NCI-H446 (cell line): ENCODE measurements around the gene GPR52.
"Not testable (repeated sequence)": the region's sequence is repeated elsewhere in the genome, so short reads cannot be mapped to it uniquely, and the experiment has no call there.

Experiments used
- DNase-seq, 2 experiments: peaks; one replicate each; lab custom pipeline; 2025; lab: John Stamatoyannopoulos, UW

Gene GPR52, protein sequence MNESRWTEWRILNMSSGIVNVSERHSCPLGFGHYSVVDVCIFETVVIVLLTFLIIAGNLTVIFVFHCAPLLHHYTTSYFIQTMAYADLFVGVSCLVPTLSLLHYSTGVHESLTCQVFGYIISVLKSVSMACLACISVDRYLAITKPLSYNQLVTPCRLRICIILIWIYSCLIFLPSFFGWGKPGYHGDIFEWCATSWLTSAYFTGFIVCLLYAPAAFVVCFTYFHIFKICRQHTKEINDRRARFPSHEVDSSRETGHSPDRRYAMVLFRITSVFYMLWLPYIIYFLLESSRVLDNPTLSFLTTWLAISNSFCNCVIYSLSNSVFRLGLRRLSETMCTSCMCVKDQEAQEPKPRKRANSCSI

DNA sequence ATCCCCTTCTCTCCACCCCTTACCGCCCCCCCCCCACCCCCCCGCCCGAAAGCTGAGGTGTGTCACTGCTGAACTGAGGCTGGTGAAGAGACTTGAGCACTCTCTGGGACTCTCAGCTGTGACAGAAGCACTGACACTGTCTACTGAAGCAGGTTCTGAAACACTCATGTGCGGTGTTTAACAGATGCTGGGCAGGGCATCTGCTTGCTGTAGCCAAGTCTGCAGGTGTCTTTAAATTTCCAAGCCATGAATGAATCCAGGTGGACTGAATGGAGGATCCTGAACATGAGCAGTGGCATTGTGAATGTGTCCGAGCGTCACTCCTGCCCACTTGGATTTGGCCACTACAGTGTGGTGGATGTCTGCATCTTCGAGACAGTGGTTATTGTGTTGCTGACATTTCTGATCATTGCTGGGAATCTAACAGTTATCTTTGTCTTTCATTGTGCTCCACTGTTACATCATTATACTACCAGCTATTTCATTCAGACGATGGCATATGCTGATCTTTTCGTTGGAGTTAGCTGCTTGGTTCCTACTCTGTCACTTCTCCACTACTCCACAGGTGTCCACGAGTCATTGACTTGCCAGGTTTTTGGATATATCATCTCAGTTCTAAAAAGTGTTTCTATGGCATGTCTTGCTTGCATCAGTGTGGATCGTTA lies at the start of gene GPR52:
TSS of gene GPR52 (plus strand) at position 99 of the 665 bp plus-strand sequence. CDS start at position 247, 148 bp downstream.
- DNase-seq = no peak

DNA sequence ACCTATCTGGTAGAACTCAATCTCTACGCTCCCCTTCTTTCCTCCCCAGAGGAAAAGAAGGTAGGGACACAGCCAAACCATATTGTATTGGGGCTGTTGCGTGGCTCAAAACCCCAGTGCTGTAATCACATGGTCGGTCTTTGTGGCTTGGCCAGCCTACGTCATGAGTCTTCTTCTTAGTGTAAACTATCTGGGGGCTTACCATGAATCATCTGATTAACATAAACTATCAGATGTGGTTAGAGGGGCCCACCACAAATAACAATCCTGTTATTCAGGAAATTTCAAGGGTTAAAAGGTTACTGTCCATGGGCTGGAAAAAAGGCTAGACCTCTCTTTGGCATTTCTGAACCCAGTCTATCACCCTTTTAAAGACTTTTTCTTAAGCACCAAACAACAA lies 49.5 kb upstream of the GPR52 start:
- no peak for DNase-seq

DNA sequence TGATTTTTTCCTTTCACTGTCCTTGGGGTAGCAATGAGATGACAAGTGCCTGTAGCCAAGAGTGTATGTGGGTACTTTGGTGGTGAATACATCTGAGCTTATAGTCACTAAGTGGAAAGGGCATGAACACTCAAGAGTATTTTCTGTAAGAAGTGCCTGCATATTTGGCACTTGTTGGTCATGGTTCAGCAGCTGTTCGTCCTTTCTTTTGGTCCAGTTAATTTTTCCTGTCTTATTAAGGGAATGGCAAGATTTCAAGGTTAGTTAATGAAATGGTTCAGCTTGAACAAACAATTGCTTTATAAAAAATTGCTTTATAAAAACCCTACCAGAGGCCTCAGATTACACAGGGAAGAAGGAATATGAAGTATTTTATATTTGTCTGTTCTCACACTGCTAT lies 48.6 kb upstream of the GPR52 start:
- peak in 1 of 2 experiments; percentile 14 for DNase-seq

DNA sequence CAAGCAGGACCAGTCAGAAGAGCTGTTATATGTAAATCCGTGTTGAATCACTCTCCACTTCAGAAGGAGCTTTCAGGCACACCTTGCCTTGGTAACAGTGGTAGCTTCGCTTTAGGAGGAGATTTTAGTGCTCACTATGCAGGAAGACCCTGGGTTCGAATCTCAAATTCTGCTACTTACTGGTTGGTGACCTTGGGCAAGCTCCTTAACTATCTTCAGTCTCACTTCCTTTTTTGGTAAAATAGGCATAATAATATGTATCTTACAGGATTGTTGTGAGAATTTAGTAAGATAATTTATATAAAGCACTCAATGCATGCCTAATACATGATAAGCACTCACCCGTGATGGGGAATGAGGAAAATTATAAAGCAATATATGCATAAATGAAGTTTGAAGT lies 46.7 kb upstream of the GPR52 start:
- DNase-seq = no peak

DNA sequence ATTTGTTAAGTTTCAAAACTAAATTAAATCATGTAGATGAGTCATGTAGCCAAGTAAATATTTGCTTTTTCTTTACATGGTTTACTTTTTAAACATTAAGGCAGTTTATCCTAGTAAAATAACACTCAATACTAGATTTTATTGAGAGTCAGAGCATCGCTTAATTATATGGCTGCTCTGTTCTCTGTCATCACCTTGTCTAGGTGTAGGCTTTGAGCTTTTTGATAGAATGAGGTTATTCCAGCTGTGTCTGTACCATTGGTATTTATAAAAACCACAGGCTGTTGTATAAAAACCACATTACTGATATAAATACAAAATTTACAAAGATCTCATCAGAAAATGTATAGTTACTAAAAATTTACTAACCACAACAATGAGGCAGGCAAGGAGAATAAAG lies 42.5 kb upstream of the GPR52 start:
- DNase-seq = no peak

DNA sequence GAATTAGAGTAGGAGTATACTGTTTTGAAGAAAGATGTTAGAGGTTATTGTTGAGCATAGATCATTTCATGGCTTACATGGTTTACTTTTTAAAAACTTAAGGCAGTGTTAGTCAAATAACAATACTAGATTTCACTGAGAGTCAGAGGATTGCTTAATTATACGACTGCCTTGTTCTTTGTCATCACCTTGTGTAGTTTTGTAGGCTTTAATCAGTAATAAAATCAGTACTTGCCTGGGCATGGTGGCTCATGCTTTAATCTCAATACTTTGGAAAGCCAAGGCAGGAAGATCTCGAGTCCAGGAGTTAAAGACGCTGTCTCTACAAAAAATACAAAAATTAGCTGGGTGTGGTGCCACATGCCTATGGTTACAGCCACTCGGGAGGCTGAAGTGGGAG lies 41.3 kb upstream of the GPR52 start:
- DNase-seq = no peak

DNA sequence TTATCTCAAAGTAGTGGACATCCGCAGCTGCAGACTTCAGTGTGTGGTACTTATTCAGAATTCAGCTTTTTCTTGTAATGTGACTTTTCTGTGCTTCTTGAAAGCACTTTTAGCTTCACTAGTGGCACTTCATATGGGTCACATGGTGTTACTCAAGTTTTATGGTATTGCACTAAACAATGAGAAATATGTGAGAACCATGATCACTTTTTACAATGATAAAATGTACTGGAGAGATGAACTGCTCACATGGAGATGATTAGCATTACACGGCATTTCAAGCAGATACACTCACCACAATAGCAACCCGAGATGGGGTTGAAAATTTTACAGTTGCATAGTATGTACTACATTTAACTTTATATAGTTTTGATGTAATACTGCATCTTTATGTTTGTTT lies 40.1 kb upstream of the GPR52 start:
- DNase-seq = no peak

DNA sequence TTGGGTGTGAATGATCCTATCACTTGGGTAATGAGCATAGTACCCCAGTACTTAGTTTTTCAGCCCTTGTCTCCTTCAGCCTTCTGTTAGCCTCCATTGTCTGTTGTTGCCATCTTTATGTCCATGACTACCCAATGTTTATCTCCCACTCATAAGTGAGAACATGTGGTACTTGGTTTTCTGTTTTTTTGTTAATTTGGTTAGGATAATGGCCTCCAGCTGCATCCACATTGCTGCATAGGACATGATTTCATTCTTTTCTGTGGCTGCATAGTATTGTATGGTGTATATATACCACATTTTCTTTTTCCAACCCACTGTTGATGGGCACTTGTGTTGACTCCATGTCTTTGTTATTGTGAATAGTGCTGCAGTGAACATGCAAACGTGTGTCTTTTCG lies 39.6 kb upstream of the GPR52 start:
- DNase-seq = no peak

DNA sequence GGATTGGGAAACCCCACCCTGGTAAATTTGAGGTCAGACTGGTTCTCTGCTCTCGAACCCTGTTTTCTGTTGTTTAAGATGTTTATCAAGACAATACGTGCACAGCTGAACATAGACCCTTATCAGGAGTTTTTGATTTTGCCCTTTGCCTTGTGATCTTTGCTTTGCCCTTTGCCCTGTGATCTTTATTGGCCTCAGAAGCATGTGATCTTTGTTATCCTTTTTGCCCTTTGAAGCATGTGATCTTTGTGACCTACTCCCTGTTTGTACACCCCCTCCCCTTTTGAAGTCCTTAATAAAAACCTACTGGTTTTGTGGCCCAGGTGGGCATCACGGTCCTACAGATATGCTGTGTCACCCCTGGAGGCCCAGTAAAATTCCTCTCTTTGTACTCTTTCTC lies 38.0 kb upstream of the GPR52 start:
- DNase-seq = not testable (repeated sequence)

DNA sequence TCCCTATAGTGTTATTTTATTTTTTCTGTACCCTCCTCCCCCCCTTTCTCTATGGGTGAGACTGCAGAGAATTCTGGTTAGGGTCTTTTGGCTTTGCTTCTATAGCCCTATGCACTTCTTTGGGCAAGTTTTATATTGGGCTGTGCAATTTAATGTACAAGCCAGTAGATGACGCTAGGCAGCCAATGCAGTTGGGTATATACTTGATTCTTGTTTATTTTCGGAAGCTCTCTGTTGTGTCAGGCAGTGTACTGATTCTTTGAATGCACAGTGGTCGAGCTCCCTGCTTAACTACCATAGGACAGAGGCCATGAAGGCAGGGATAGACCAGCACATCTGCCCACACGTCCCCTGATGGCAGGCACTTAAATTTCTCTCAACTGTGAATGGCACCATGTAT lies 34.1 kb upstream of the GPR52 start:
- DNase-seq = no peak

DNA sequence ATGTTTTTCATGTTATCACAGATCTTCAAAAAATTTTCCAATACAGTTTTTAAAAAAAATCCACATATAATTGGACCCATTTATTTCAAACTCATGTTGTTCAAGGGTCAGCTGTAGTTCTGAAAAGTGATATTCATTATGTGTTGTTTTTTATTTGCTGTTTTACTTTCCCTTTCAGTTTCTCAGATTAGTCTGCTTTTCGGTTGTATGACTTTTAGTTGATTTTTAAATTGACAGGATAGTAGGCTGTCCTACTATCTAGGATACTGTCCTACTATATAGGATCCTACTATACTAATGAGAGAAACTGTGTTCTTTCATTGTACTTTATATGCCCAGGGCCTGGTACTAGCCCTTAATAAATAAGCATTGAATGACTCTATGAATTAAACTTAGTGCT lies 33.6 kb upstream of the GPR52 start:
- DNase-seq = no peak

DNA sequence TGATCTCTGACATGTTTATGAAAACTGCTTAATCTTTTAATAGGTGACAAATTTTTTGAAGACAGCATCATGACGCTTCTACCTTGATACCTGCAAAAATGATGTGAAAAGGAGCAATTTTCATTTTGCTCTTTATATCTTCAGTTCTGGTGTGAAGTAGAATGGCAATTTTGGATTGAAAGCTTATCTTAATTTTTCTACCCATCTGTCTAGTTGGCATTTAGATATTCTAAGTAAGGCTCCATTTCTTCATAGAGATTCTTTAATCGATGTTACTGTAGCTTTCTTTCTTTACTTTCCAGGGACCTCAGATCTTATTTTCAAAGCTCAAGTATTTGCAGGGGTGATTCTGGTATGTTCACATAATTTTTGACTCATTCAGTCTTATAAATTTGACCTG lies 32.3 kb upstream of the GPR52 start:
- no peak for DNase-seq

DNA sequence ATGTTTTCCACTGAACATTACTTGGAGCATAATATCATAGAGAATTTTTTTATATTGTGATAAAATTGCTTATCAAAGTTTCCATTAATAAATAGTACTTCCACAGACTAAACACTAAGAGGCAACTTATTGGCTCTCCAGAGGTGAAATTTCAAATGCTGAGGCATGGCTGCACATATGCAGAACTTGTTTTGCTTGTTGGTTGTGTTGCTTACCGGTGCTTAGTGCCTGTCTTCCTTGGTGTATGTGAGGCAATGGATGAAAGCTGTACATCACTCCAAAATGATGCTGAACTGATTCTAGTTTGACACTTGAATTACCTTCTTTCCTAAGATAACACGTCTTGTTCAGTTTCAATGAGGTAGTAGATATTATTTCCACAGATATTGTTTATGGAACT lies 29.8 kb upstream of the GPR52 start:
- no peak for DNase-seq

DNA sequence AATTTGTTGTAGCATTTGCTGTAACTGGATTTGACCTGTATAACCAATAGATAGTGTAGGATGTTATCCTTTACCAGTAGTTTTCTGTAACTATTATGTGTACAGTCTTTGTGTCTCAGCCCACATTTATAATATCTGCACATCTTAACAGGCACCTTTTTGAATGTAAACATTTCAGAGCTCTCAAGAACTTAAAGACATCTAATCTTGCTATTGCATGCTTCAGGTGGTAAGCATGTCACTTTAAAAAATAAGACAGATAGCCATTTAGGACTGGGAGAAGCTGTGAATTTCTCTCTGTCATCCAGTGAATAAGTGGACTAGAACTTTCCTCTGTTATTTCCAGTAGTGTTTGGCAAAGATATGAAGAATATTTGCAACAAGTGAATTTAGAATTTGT lies 22.6 kb upstream of the GPR52 start:
- no peak for DNase-seq

DNA sequence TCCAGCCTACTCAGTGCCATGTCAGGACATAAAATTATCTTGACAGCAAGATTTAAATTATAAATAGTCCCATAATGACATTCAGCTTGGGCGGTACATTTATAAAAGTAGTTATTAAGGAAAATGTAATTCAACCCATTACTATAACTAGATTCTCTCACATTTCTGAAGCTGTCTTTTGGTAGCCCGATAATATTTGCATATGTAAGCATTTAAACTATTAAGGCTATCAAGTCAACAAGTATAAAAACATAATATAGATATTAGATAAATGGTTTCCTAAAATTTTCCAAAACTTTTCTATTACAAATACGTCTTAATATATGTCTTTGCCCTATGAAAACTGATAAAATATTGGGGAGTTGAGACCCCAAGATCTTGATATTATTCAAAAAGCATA lies 21.6 kb upstream of the GPR52 start:
- no peak for DNase-seq

DNA sequence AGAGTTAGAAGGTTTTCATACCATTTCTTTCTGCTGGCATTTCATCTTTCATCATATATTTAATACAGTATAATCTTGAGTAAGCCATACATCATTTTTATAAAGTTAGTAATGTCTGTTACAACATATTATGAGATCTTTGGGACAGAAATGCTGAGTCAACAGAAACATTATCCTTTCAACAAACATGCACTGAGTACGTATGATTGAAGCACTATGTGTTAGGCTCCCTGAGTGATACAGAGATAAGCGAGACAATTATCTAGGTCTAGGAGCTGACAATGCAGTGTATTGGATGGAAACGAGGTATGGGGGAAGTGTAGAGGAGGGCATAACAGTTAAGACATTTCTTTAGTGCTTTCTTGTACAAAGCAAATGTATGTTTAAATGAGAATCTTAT lies 19.7 kb upstream of the GPR52 start:
- no peak for DNase-seq

DNA sequence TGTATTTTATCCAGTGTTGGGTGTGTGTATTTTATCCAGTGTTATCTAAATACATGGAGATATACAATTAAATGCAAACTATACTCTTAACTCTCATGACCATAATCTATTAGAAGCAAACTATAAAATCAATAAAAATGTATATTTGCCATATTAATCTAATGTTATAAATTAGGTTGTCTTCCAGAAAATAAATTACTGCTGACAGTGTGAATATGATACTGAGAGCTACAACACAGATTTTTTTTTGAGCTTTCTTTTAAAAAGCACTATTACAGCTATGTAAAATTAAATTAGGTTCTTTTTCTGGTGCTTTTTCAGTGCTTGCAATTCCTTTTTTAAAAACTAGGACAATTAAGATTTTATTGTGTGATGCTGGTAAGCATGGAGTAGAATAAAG lies 19.0 kb upstream of the GPR52 start:
- DNase-seq = no peak

DNA sequence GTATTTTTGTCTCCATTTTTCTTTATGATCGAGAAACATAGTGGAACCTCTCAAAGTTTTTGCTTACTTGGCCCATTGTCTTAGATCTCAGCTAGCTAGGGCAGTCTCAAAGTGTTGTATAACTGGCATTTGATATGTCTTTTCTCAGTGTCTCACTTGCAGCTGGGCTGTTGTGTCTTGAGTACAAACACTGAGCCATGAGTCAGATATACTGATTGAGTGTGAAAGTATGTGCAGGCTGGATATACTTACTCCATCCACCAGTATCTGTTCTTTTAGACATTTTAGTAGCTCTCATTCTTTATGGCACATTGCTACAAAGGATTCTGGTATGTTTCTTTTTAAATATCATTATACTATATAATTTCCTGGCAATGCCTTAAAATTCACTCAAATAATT lies 14.3 kb upstream of the GPR52 start:
- DNase-seq = no peak

DNA sequence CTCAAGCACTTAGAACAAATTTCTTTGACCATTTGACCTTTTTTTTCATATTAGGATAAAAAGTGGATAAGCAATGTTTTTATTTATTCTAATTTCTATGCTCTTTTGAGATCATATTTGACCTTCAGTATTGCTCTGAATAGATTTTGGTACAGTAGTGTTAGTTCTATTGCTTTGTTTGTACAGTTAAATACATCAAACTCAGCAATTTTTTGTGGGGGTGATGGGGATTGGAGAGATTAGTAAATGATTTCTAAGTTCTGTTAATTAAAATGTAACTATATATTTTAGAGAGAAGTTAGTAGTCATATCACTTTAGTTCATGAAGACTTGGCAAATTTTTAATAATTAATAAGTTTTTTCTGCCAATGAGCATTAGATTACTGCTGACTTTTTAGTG lies 2.4 kb upstream of the GPR52 start:
- no peak for DNase-seq

DNA sequence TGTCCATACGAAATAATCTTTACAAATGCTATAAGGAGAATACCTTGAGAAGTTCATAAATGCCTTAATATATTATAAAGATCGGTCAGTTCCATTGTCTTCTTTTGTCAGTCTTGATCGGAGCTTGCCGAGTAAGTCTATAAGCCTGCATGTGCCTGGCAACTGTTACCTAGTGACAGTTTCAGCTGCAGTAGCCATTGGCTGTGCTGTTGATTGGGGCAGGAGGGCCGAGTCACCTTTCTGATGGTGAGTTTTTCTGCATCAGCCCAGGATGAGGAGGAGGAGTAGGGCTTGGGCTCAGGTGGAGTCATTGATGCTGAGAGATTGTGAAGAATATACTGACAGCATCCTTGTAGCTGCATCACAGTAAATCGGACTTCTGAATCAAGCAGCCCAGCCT lies 1.9 kb upstream of the GPR52 start:
- DNase-seq = no peak

DNA sequence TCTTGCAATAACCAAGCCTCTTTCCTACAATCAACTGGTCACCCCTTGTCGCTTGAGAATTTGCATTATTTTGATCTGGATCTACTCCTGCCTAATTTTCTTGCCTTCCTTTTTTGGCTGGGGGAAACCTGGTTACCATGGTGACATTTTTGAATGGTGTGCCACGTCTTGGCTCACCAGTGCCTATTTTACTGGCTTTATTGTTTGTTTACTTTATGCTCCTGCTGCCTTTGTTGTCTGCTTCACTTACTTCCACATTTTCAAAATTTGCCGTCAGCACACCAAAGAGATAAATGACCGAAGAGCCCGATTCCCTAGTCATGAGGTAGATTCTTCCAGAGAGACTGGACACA lies 743 bp downstream of the GPR52 start:
- DNase-seq = peak in 1 of 2 experiments; percentile 17

DNA sequence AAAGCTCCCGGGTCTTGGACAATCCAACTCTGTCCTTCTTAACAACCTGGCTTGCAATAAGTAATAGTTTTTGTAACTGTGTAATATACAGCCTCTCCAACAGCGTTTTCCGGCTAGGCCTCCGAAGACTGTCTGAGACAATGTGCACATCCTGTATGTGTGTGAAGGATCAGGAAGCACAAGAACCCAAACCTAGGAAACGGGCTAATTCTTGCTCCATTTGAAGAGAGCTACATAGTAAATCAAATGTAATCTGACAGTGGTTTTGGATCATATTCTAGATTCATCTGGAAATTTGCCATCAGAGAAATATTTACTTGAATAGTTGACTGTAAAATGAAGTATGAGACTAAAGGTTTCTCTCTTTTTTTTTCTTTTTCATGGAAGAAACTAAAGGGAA lies 1.2 kb downstream of the GPR52 start:
- DNase-seq = peak; percentile 57 to 67

DNA sequence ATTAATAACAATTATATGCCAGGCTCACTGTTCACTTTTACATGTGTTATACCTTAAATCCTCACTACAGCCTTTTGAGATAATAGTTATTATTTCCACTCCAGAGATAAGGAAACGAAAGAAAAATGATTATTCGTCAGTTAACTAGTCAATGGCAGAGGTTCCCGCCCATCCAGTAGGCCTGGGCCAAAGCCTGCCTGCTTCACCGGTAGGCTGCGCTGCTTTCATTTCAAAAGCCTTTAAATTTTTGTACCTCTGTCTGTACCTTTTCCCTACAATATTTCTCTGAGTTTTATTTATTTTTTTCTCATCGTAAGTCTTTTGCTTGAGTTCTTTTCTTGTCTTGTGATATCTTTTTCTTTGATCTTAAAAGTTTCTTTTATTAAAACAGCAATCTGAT lies 3.6 kb downstream of the GPR52 start:
- no peak for DNase-seq

DNA sequence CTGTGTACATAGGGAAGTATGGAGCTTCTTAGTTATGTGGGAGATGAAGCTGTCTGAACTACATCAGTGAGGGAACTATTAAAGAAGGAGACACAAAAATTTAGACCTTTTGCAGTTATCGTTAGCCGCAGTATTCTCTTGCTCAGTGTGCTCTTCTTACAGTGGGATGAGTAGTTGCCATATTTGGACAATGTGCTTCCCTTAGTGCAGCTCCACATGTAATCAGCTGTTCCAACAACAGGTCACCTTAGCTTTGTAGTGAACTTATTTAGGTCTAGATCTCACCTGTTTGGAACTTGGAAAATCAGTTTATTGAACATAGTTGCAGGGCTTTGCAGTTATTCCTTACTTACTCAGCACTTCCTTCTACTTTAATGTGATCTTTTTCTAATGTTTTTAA lies 18.1 kb downstream of the GPR52 start:
- DNase-seq = no peak
